HepG2 (cell line): ENCODE results near the gene VAV2. TPM values are rescaled to one million over a fixed set of nuclear protein-coding genes. Genes with fewer than 3 reads are reported as not detected.
A peak's percentile ranks its signal among the peaks of the same experiment; 100 is the strongest.

ENCODE experiments used
- ARID4A ChIP-seq: sonication (generic); formaldehyde crosslinking; IDR thresholded peaks from 2 replicates; pipeline ENCODE4 v1.5.0; 2020; ENCODE audit warnings: mild to moderate bottlenecking, missing genetic modification reagents, borderline replicate concordance
- FLYWCH1 ChIP-seq: sonication (generic); formaldehyde crosslinking; IDR thresholded peaks from 2 replicates; pipeline ENCODE4 v1.8.1; 2023; ENCODE audit warnings: mild to moderate bottlenecking, missing genetic modification reagents
- FOXO4 ChIP-seq: sonication (generic); formaldehyde crosslinking; conservative IDR thresholded peaks from 2 replicates; pipeline ENCODE4 v1.8.1; 2023; ENCODE audit warnings: missing genetic modification reagents
- GABPB1 ChIP-seq: IDR thresholded peaks from 2 replicates; pipeline ENCODE4 v1.6.1; 2016; ENCODE audit warnings: mild to moderate bottlenecking, missing genetic modification reagents, moderate library complexity, missing compliant biosample characterization
- MAFG ChIP-seq: sonication (generic); formaldehyde crosslinking; IDR thresholded peaks from 2 replicates; pipeline ENCODE4 v1.5.1; 2020; ENCODE audit warnings: mild to moderate bottlenecking, missing genetic modification reagents
- SRF ChIP-seq: IDR thresholded peaks from 2 replicates; pipeline ENCODE4 v1.6.1; 2011; ENCODE audit warnings: mild to moderate bottlenecking, low read depth, low read length, moderate library complexity
- ZBTB14 ChIP-seq: sonication (generic); formaldehyde crosslinking; IDR thresholded peaks from 2 replicates; pipeline ENCODE4 v1.4.0; 2020; ENCODE audit warnings: missing genetic modification reagents
- ZBTB43 ChIP-seq: sonication (generic); formaldehyde crosslinking; conservative IDR thresholded peaks from 2 replicates; pipeline ENCODE4 v1.4.0; 2020; ENCODE audit warnings: missing genetic modification reagents
- ZNF646 ChIP-seq: sonication (generic); formaldehyde crosslinking; IDR thresholded peaks from 2 replicates; pipeline ENCODE4 v1.9.0; 2021; ENCODE audit warnings: mild to moderate bottlenecking, missing genetic modification reagents
- polyA plus RNA-seq, 8 experiments: library from polyadenylated mRNA; depleted of rRNA in 3 of 8; stranded (reverse) in 7 of 8; unstranded in 1 of 8; fragments of >200 nt; fragmentation: Illumina TruSeq in 4 of 8; extraction: Trizol in 4 of 8; gene quantifications; 2 replicates each; pipeline versions ENCODE4 v1.2.1 to v1.2.3, GENCODE V29; 2011 to 2016; ENCODE audit warnings: low read depth in 4 of 8, missing spikeins in 1 of 8, mixed read lengths in 1 of 8; ENCODE audit not compliant: insufficient read depth in 1 of 8
- total RNA-seq, 5 experiments: library from RNA; depleted of rRNA; stranded (reverse); fragments of >200 nt; fragmentation: Illumina TruSeq; extraction: Trizol; gene quantifications; 2 replicates each; pipeline ENCODE4 v1.2.3, GENCODE V29; 2016; ENCODE audit warnings: low read depth in 1 of 5

Gene VAV2
- total and polyA plus RNA-seq, 2 of the 13 experiments (the other 11 are each of a cell fraction or from before 2014, with no cell fraction given), result 22.5 to 22.9 TPM

- TF ChIP-seq ARID4A (peak; percentile 47; the same call in 1 of the 2 replicates), SRF (no peak), MAFG (CRISPR knock-in tag) (no peak), ZNF646 (CRISPR knock-in tag) (no peak), ZBTB14 (CRISPR knock-in tag) (no peak), FLYWCH1 (CRISPR knock-in tag) (no peak), FOXO4 (CRISPR knock-in tag) (no peak), ZBTB43 (CRISPR knock-in tag) (no peak), GABPB1 (CRISPR knock-in tag) (0 out of 2 replicates have a peak, but pooled peaks have one; percentile 25)
Measured at GRCh38 chr9:133742849-133743444, 249.2 kb downstream of the VAV2 start (continued).
